Activated T-helper 1 cell treated with anti-CD3 and anti-CD28 coated beads, Interleukin-12 subunit alpha, Interleukin-12 subunit beta, Interleukin-2, Interleukin-4 antibody, amounts not matched to agents 30 ng/mL and 10 ng/mL and 1 ng/mL, durations not matched to agents 14 hours and 24 hours and 36 hours (primary cell): ENCODE measurements around the gene ACP5. TPM values are rescaled to one million over a fixed set of nuclear protein-coding genes. Genes with fewer than 3 reads are reported as not detected.
"Not testable (repeated sequence)": the region's sequence is repeated elsewhere in the genome, so short reads cannot be mapped to it uniquely, and the experiment has no call there.

ENCODE experiments used
- DNase-seq: peaks from one replicate; pipeline ENCODE4 v3.0.0; 2021; ENCODE audit warnings: low spot score
- H3K27ac Mint-ChIP-seq: one replicate; pipeline ENCODE4 v1.8.0; 2021; ENCODE audit warnings: mild to moderate bottlenecking, mixed read lengths
- H3K27me3 Mint-ChIP-seq: one replicate; pipeline ENCODE4 v1.8.0; 2022; ENCODE audit warnings: mild to moderate bottlenecking, moderate library complexity, mixed read lengths; ENCODE audit not compliant: insufficient read depth
- H3K36me3 Mint-ChIP-seq: one replicate; pipeline ENCODE4 v1.8.0; 2021; ENCODE audit warnings: low read depth, mixed read lengths
- H3K4me1 Mint-ChIP-seq: one replicate; pipeline ENCODE4 v1.8.0; 2021; ENCODE audit warnings: low read depth, mixed read lengths
- H3K4me3 Mint-ChIP-seq: one replicate; pipeline ENCODE4 v1.8.0; 2021; ENCODE audit warnings: mild to moderate bottlenecking, moderate library complexity, mixed read lengths
- H3K9me3 Mint-ChIP-seq: one replicate; pipeline ENCODE4 v1.8.0; 2021; ENCODE audit warnings: mixed read lengths
- intact Hi-C: fragments of 100-400 bp; cut with micrococcal nuclease; formaldehyde crosslinking; loops from one replicate; pipeline ENCODE4 v1.15.1; 2024
- total RNA-seq: library from RNA; stranded (reverse); gene quantifications from 2 replicates; pipeline ENCODE4 v1.2.3, GENCODE V29; 2022

Gene ACP5
- total RNA-seq, 1 donor from 2014 or later, result 12.0 TPM

GRCh38 chr19:11573763-11574162 is 3.7 kb downstream of the ACP5 start:
- H3K9me3 Mint-ChIP-seq, H3K4me3 Mint-ChIP-seq, H3K27ac Mint-ChIP-seq, H3K36me3 Mint-ChIP-seq, DNase-seq, H3K27me3 Mint-ChIP-seq, intact Hi-C loops, H3K4me1 Mint-ChIP-seq: not testable (repeated sequence)

- DNase-seq, intact Hi-C loops, H3K9me3 Mint-ChIP-seq, H3K27ac Mint-ChIP-seq, H3K36me3 Mint-ChIP-seq, H3K4me3 Mint-ChIP-seq, H3K4me1 Mint-ChIP-seq, H3K27me3 Mint-ChIP-seq: not testable (repeated sequence)
Measured at GRCh38 chr19:11573354-11573753, 4.1 kb downstream of the ACP5 start.

- Mint-ChIP-seq H3K27me3 (no peaks in the 10 kb centered on the region), H3K27ac (no peak overlapping the region), H3K36me3 (no peaks in the 10 kb centered on the region), H3K4me3 (no peak overlapping the region), H3K9me3 (no peaks in the 10 kb centered on the region), H3K4me1 (peaks cover 4% of the 10 kb centered on the region)
- intact Hi-C loops, result no loop called here
- no peak for DNase-seq
Measured at GRCh38 chr19:11570039-11570462, 7.4 kb downstream of the ACP5 start.

- no peak overlapping the region for H3K4me3 Mint-ChIP-seq
- no peak for DNase-seq
- H3K27ac Mint-ChIP-seq, result no peak overlapping the region
- intact Hi-C loops, result loop anchor here (10.0 kb wide), 1 partner anchor 359 kb away; the partner anchor contains the start of gene ZNF700
- peaks cover 9% of the 10 kb centered on the region for H3K4me1 Mint-ChIP-seq
- H3K27me3 Mint-ChIP-seq, result no peaks in the 10 kb centered on the region
- H3K9me3 Mint-ChIP-seq, result no peaks in the 10 kb centered on the region
- no peaks in the 10 kb centered on the region for H3K36me3 Mint-ChIP-seq
Measured at GRCh38 chr19:11566164-11566563, 11.3 kb downstream of the ACP5 start.

GRCh38 chr19:11565649-11565980 is 11.8 kb downstream of the ACP5 start:
- not testable (repeated sequence) for DNase-seq, H3K9me3 Mint-ChIP-seq, H3K27me3 Mint-ChIP-seq, H3K27ac Mint-ChIP-seq, H3K4me3 Mint-ChIP-seq, H3K36me3 Mint-ChIP-seq
- H3K4me1 Mint-ChIP-seq, result peaks cover 12% of the 10 kb centered on the region
- intact Hi-C loops, result loop anchor here (10.0 kb wide), 1 partner anchor 359 kb away; the partner anchor contains the start of gene ZNF700

- not testable (repeated sequence) for DNase-seq, H3K36me3 Mint-ChIP-seq, H3K4me3 Mint-ChIP-seq, H3K9me3 Mint-ChIP-seq, H3K27me3 Mint-ChIP-seq, H3K27ac Mint-ChIP-seq
- intact Hi-C loops, result loop anchor here (10.0 kb wide), 1 partner anchor 361 kb away; the partner anchor contains the start of gene ZNF700
- peaks cover 21% of the 10 kb centered on the region for H3K4me1 Mint-ChIP-seq
Measured at GRCh38 chr19:11564082-11564807, 13.2 kb downstream of the ACP5 start.

GRCh38 chr19:11563532-11563931 is 13.9 kb downstream of the ACP5 start:
- DNase-seq, result no peak
- intact Hi-C loops, result loop anchor here (10.0 kb wide), 1 partner anchor 361 kb away; the partner anchor contains the start of gene ZNF700
- no peaks in the 10 kb centered on the region for H3K36me3 Mint-ChIP-seq

GRCh38 chr19:11560404-11561051 is 16.9 kb downstream of the ACP5 start:
- Mint-ChIP-seq H3K4me3 (peak overlapping the region; percentile 85), H3K9me3 (no peaks in the 10 kb centered on the region), H3K36me3 (peaks cover 2% of the 10 kb centered on the region), H3K27me3 (no peaks in the 10 kb centered on the region), H3K4me1 (peaks cover 38% of the 10 kb centered on the region), H3K27ac (peak overlapping the region; percentile 86)
- intact Hi-C loops, result loop anchor here (1.0 to 10.0 kb wide), 3 partner anchors 27 to 364 kb away; partner anchors contain the start of genes ZNF700 and ZNF823
- DNase-seq, result peak; percentile 61

More at GRCh38 chr19:11563532-11563931, 13.9 kb downstream of the ACP5 start:
- no peak overlapping the region for H3K4me3 Mint-ChIP-seq
- H3K9me3 Mint-ChIP-seq, result no peaks in the 10 kb centered on the region
- H3K27ac Mint-ChIP-seq, result no peak overlapping the region
- H3K4me1 Mint-ChIP-seq, result peaks cover 24% of the 10 kb centered on the region
- no peaks in the 10 kb centered on the region for H3K27me3 Mint-ChIP-seq

GRCh38 chr19:11558881-11559828 is 18.3 kb downstream of the ACP5 start, which contains the start of gene ELOF1:
TSS of gene ELOF1 (minus strand) at chr19:11559230. CDS start at chr19:11554347, 4,883 bp downstream.
- Mint-ChIP-seq H3K4me1 (peaks cover 42% of the 10 kb centered on the region), H3K36me3 (peaks cover 7% of the 10 kb centered on the region), H3K27me3 (no peaks in the 10 kb centered on the region), H3K9me3 (no peaks in the 10 kb centered on the region), H3K4me3 (peak within 1 kb of the TSS; percentile 92), H3K27ac (peak within 1 kb of the TSS; percentile 96)
- intact Hi-C loops, result loop anchor here (1.0 kb wide), 7 partner anchors 22 to 124 kb away; partner anchors contain the start of genes ECSIT, ODAD3, PRKCSH and ZNF653
- peak; percentile 97 for DNase-seq

GRCh38 chr19:11556634-11557420 is 20.6 kb downstream of the ACP5 start:
- Mint-ChIP-seq H3K4me1 (peaks cover 45% of the 10 kb centered on the region), H3K36me3 (peaks cover 10% of the 10 kb centered on the region), H3K9me3 (no peaks in the 10 kb centered on the region), H3K27ac (no peak overlapping the region), H3K4me3 (peak overlapping the region; percentile 92), H3K27me3 (no peaks in the 10 kb centered on the region)
- intact Hi-C loops, result no loop called here
- DNase-seq, result no peak

- Mint-ChIP-seq H3K4me3 (no peak overlapping the region), H3K27me3 (no peaks in the 10 kb centered on the region), H3K4me1 (peaks cover 36% of the 10 kb centered on the region), H3K36me3 (peaks cover 10% of the 10 kb centered on the region), H3K9me3 (no peaks in the 10 kb centered on the region), H3K27ac (peak overlapping the region; percentile 6)
- intact Hi-C loops, result no loop called here
- no peak for DNase-seq
Measured at GRCh38 chr19:11555246-11555645, 22.2 kb downstream of the ACP5 start.

- Mint-ChIP-seq H3K9me3 (no peaks in the 10 kb centered on the region), H3K4me1 (peaks cover 30% of the 10 kb centered on the region), H3K4me3 (no peak overlapping the region), H3K27ac (peak overlapping the region; percentile 29), H3K36me3 (peaks cover 10% of the 10 kb centered on the region), H3K27me3 (no peaks in the 10 kb centered on the region)
- intact Hi-C loops, result no loop called here
- DNase-seq, result no peak
Measured at GRCh38 chr19:11554160-11554559, 23.3 kb downstream of the ACP5 start.
